HepG2 (cell line): ENCODE data around the gene MILR1. TPM values are rescaled to one million over a fixed set of nuclear protein-coding genes. Genes with fewer than 3 reads are reported as not detected.

Source experiments
- ATAC-seq: fragments of 200-7000 bp; cut with Tn5 transposase; 3 replicates; pipeline ENCODE4 v1.9.1; 2020; ENCODE audit warnings: mild to moderate bottlenecking, moderate library complexity
- BruUV-seq: library from RNA; stranded (reverse); fragments of 400-500 nt; replicated peaks from 2 replicates; lab custom pipeline; 2021; lab: Mats Ljungman, UMichigan
- CTCF ChIA-PET: fragments of 300-600 bp; formaldehyde crosslinking; extraction: SDS; loops from one replicate; lab custom pipeline; 2021; ENCODE audit warnings: low total read pairs, inconsistent platforms, low intra/inter-chr PET ratio; lab: Yijun Ruan, JAX
- POLR2A ChIA-PET: fragments of 350-600 bp; sonication (Branson Sonifier 250); formaldehyde crosslinking; loops from one replicate; lab custom pipeline; 2020; ENCODE audit warnings: antibody characterized with exemption, inconsistent platforms; lab: Yijun Ruan, JAX
- DNase-seq: peaks from one replicate; pipeline ENCODE4 v3.0.0-alpha.2; 2015; ENCODE audit warnings: low spot score
- FAIRE-seq: peaks from 3 replicates; lab custom pipeline; 2011; peaks lifted over from hg19 to GRCh38; lab: Jason Lieb, UNC
- H2AFZ ChIP-seq: one replicate; pipeline ENCODE4 v1.6.1; 2011; ENCODE audit warnings: low read length, inconsistent platforms
- H3K27ac ChIP-seq: fragments of 300-600 bp; 3 replicates; pipeline ENCODE4 v1.8.0; 2011; ENCODE audit warnings: mixed run types, mild to moderate bottlenecking, mixed read lengths, low read length, inconsistent platforms; ENCODE audit not compliant: insufficient read depth; ENCODE audit errors: extremely low read length
- H3K27me3 ChIP-seq, 2 experiments: fragments of 200-600 bp in 1 of 2; 2 replicates in 1 of 2; 3 replicates in 1 of 2; pipeline versions ENCODE4 v1.6.0 to v1.8.0; 2011; ENCODE audit warnings: low read length in 2 of 2, mild to moderate bottlenecking in 2 of 2, moderate library complexity in 2 of 2, inconsistent platforms in 1 of 2; ENCODE audit not compliant: insufficient read depth in 2 of 2, control insufficient read depth in 1 of 2
- H3K36me3 ChIP-seq, 2 experiments: fragments of 200-600 bp in 1 of 2; replicated peaks in 1 of 2; 2 replicates in 1 of 2; 3 replicates in 1 of 2; pipeline versions ENCODE4 v1.5.1 to v1.8.0; 2011; ENCODE audit warnings: low read length in 2 of 2, inconsistent platforms in 1 of 2; ENCODE audit not compliant: insufficient read depth in 2 of 2, control insufficient read depth in 1 of 2
- H3K4me1 ChIP-seq: 2 replicates; pipeline ENCODE4 v1.5.1; 2012; ENCODE audit warnings: low read length, inconsistent platforms; ENCODE audit not compliant: insufficient read depth
- H3K4me2 ChIP-seq: 2 replicates; pipeline ENCODE4 v1.6.0; 2011; ENCODE audit warnings: low read depth, low read length, inconsistent platforms
- H3K4me3 ChIP-seq, 3 experiments: fragments of 200-600 bp in 1 of 3; sonication (generic), shearing (Covaris generic) in 1 of 3; replicated peaks in 1 of 3; 2 replicates each; pipeline ENCODE4 v1.5.1; 2011 to 2016; ENCODE audit warnings: low read length in 3 of 3, inconsistent platforms in 2 of 3, low read depth in 2 of 3, mild to moderate bottlenecking in 2 of 3, control low read depth in 1 of 3, mixed read lengths in 1 of 3; ENCODE audit not compliant: insufficient read depth in 1 of 3
- H3K79me2 ChIP-seq: one replicate; pipeline ENCODE4 v1.6.1; 2011; ENCODE audit warnings: low read length, inconsistent platforms; ENCODE audit not compliant: insufficient read depth
- H3K9ac ChIP-seq: 2 replicates; pipeline ENCODE4 v1.6.0; 2011; ENCODE audit warnings: mild to moderate bottlenecking, low read depth, low read length, inconsistent platforms; ENCODE audit not compliant: insufficient read depth
- H3K9me3 ChIP-seq: 2 replicates; pipeline ENCODE4 v1.5.1; 2012; ENCODE audit warnings: mild to moderate bottlenecking, low read length
- H4K20me1 ChIP-seq: 2 replicates; pipeline ENCODE4 v1.6.0; 2011; ENCODE audit warnings: inconsistent platforms, mild to moderate bottlenecking, low read length, moderate library complexity; ENCODE audit not compliant: insufficient read depth
- ATF7-NPFF ChIP-seq: sonication (generic); formaldehyde crosslinking; IDR thresholded peaks from 2 replicates; pipeline ENCODE4 v1.8.1; 2023; ENCODE audit warnings: mild to moderate bottlenecking, low read depth, missing genetic modification reagents, moderate library complexity
- DR1 ChIP-seq: sonication (generic); formaldehyde crosslinking; IDR thresholded peaks from 2 replicates; pipeline ENCODE4 v1.8.0; 2021; ENCODE audit warnings: mild to moderate bottlenecking, missing genetic modification reagents, inconsistent platforms
- ETV6 ChIP-seq: sonication (generic); formaldehyde crosslinking; conservative IDR thresholded peaks from 2 replicates; pipeline ENCODE4 v1.4.0; 2020; ENCODE audit warnings: missing genetic modification reagents
- HOXA5 ChIP-seq: sonication (generic); formaldehyde crosslinking; IDR thresholded peaks from 2 replicates; pipeline ENCODE4 v1.4.0; 2020; ENCODE audit warnings: missing genetic modification reagents
- KLF11 ChIP-seq: IDR thresholded peaks from 2 replicates; pipeline ENCODE4 v1.6.1; 2016; ENCODE audit warnings: missing compliant biosample characterization
- MTF2 ChIP-seq: sonication (generic); formaldehyde crosslinking; IDR thresholded peaks from 2 replicates; pipeline ENCODE4 v1.5.0; 2020; ENCODE audit warnings: missing genetic modification reagents, borderline replicate concordance
- NCOA5 ChIP-seq: sonication (generic); formaldehyde crosslinking; IDR thresholded peaks from 2 replicates; pipeline ENCODE4 v1.4.0; 2020; ENCODE audit warnings: missing genetic modification reagents
- NFRKB ChIP-seq: fragments of 450-650 bp; IDR thresholded peaks from 2 replicates; pipeline ENCODE4 v1.6.1; 2017
- PHF21A ChIP-seq: sonication (generic); formaldehyde crosslinking; IDR thresholded peaks from 2 replicates; pipeline ENCODE4 v1.5.0; 2020; ENCODE audit warnings: mild to moderate bottlenecking, missing genetic modification reagents
- SP4 ChIP-seq: sonication (generic); formaldehyde crosslinking; IDR thresholded peaks from 2 replicates; pipeline ENCODE4 v1.8.1; 2023; ENCODE audit warnings: mild to moderate bottlenecking, missing genetic modification reagents
- ZFY ChIP-seq: sonication (generic); formaldehyde crosslinking; IDR thresholded peaks from 2 replicates; pipeline ENCODE4 v1.4.0; 2020; ENCODE audit warnings: missing genetic modification reagents
- ZKSCAN8 ChIP-seq: IDR thresholded peaks from 2 replicates; pipeline ENCODE4 v1.6.1; 2016; ENCODE audit warnings: borderline replicate concordance, missing genetic modification reagents, missing compliant biosample characterization
- ZNF446 ChIP-seq: sonication (generic); formaldehyde crosslinking; IDR thresholded peaks from 2 replicates; pipeline ENCODE4 v1.5.0; 2020; ENCODE audit warnings: mild to moderate bottlenecking, missing genetic modification reagents
- ZNF501 ChIP-seq: sonication (generic); formaldehyde crosslinking; IDR thresholded peaks from 2 replicates; pipeline ENCODE4 v1.5.1; 2020; ENCODE audit warnings: mild to moderate bottlenecking, moderate library complexity, missing genetic modification reagents
- WGBS: methylation state at CpG from one replicate; pipeline ENCODE4 v1.1.6; 2017; ENCODE audit warnings: low lambda C conversion rate; 5-methylcytosine and 5-hydroxymethylcytosine counted together
- in situ Hi-C: cut with HindIII; loops from 2 replicates; pipeline ENCODE4 v1.10.0; 2017; ENCODE audit warnings: low pct_unique_long_range_greater_than_20kb; ENCODE audit not compliant: extremely low pct_ligation_motif_present
- intact Hi-C: fragments of 100-400 bp; cut with micrococcal nuclease; formaldehyde crosslinking; loops from one replicate; pipeline ENCODE4 v1.10.0; 2022; ENCODE audit not compliant: unreplicated experiment
- polyA plus RNA-seq, 8 experiments: library from polyadenylated mRNA; depleted of rRNA in 3 of 8; stranded (reverse) in 7 of 8; unstranded in 1 of 8; fragments of >200 nt; fragmentation: Illumina TruSeq in 4 of 8; extraction: Trizol in 4 of 8; gene quantifications; 2 replicates each; pipeline versions ENCODE4 v1.2.1 to v1.2.3, GENCODE V29; 2011 to 2016; ENCODE audit warnings: low read depth in 4 of 8, missing spikeins in 1 of 8, mixed read lengths in 1 of 8; ENCODE audit not compliant: insufficient read depth in 1 of 8
- total RNA-seq, 5 experiments: library from RNA; depleted of rRNA; stranded (reverse); fragments of >200 nt; fragmentation: Illumina TruSeq; extraction: Trizol; gene quantifications; 2 replicates each; pipeline ENCODE4 v1.2.3, GENCODE V29; 2016; ENCODE audit warnings: low read depth in 1 of 5
- TF ChIP-seq, protein P1 (sequence below): sonication (generic); formaldehyde crosslinking; IDR thresholded peaks from 2 replicates; pipeline ENCODE4 v1.5.0; 2020; ENCODE audit warnings: missing genetic modification reagents, mild to moderate bottlenecking, borderline replicate concordance
- TF ChIP-seq, protein P2 (sequence below): conservative IDR thresholded peaks from 2 replicates; pipeline ENCODE4 v1.6.1; 2018; ENCODE audit warnings: missing genetic modification reagents
- TF ChIP-seq, protein P3 (sequence below): sonication (generic); formaldehyde crosslinking; IDR thresholded peaks from 2 replicates; pipeline ENCODE4 v1.8.0; 2022; ENCODE audit warnings: missing genetic modification reagents, low read depth, mild to moderate bottlenecking, borderline replicate concordance
- TF ChIP-seq, protein P4 (sequence below): sonication (generic); formaldehyde crosslinking; conservative IDR thresholded peaks from 2 replicates; pipeline ENCODE4 v1.8.0; 2022; ENCODE audit warnings: low read depth, missing genetic modification reagents

MILR1 gene
- total and polyA plus RNA-seq, 2 of the 13 experiments (the other 11 are each of a cell fraction or from before 2014, with no cell fraction given), result 0.27 to 1.7 TPM

DNA sequence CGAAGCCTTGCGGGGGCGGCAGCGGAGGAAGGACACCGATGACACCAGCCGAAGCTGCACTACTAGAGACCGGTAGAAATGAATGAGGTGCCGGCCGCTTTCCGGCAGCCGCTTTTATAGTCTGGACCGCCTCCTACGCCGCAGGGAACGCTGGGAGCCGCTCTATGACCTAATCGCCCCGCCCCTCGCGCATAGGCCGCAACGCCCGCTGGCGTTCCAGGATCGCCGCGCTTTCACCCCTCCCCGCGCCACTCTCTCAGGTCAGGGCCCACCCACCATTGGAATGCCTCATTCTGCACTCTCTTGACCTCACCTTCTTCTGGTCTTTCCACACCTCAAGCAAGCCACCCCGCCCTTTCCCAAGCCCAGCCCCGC lies 57.3 kb downstream of the MILR1 start, which contains the start of gene DDX5:
Gene DDX5 (minus strand): TSS at position 89 of the 375 bp plus-strand sequence. CDS start 170 bp downstream, outside the sequence.
- in situ Hi-C loops, result loop anchor here (10.0 kb wide), 1 partner anchor 661 kb away; the partner anchor contains the start of gene SMARCD2
- H4K20me1 ChIP-seq, result peaks cover 55% of the 10 kb centered on the region
- H3K4me3 ChIP-seq, result peak within 1 kb of the TSS; percentile 94 to 100 (median 99)
- ChIA-PET POLR2A (interaction anchor here (0.7 to 4.1 kb wide), 38 partner anchors 10 to 732 kb away, joined by 3 to 202 read pairs (median 4); partner anchors contain the start of genes CCDC47, DDX42, GNA13 and LRRC37A3), CTCF (no interaction called here)
- peaks cover 49% of the 10 kb centered on the region for H3K4me1 ChIP-seq
- H3K36me3 ChIP-seq, result peaks cover 20 to 56% of the 10 kb centered on the region in 2 experiments
- H3K9ac ChIP-seq, result peak within 1 kb of the TSS; percentile 100
- H3K27ac ChIP-seq, result peak within 1 kb of the TSS; percentile 99
- H3K27me3 ChIP-seq, result peaks cover 0 to 3% of the 10 kb centered on the region in 2 experiments; a peak in 1 of 5 replicates
- H2AFZ ChIP-seq, result no peak within 1 kb of the TSS
- H3K4me2 ChIP-seq, result peak within 1 kb of the TSS; percentile 81
- peaks cover 66% of the 10 kb centered on the region for H3K79me2 ChIP-seq
- DNase-seq (peak; percentile 97), FAIRE-seq (peak; percentile 44), ATAC-seq (peak; percentile 74)
- no peaks in the 10 kb centered on the region for H3K9me3 ChIP-seq
- intact Hi-C loops, result loop anchor here (5.0 kb wide), 1 partner anchor 156 kb away; the partner anchor contains the start of gene SMURF2
- 1% methylated on average over 30 of the region's 31 CpGs for WGBS
- BruUV-seq, result no TSS peak
- TF ChIP-seq, protein P1, sequence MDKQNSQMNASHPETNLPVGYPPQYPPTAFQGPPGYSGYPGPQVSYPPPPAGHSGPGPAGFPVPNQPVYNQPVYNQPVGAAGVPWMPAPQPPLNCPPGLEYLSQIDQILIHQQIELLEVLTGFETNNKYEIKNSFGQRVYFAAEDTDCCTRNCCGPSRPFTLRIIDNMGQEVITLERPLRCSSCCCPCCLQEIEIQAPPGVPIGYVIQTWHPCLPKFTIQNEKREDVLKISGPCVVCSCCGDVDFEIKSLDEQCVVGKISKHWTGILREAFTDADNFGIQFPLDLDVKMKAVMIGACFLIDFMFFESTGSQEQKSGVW, result peak; percentile 8; the same call in 1 of the 2 replicates
- TF ChIP-seq, protein P2, sequence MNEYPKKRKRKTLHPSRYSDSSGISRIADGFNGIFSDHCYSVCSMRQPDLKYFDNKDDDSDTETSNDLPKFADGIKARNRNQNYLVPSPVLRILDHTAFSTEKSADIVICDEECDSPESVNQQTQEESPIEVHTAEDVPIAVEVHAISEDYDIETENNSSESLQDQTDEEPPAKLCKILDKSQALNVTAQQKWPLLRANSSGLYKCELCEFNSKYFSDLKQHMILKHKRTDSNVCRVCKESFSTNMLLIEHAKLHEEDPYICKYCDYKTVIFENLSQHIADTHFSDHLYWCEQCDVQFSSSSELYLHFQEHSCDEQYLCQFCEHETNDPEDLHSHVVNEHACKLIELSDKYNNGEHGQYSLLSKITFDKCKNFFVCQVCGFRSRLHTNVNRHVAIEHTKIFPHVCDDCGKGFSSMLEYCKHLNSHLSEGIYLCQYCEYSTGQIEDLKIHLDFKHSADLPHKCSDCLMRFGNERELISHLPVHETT (CRISPR knock-in tag), result no peak
- TF ChIP-seq SP4 (CRISPR knock-in tag), result peak; percentile 88
- TF ChIP-seq, protein P3, sequence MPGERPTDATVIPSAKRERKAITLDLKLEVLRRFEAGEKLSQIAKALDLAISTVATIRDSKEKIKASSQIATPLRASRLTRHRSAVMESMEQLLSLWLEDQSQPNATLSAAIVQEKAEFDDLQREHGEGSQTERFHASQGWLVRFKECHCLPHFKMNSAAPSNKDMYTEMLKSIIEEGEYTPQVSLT, result peak; percentile 44; the same call in 1 of the 2 replicates
- peak; percentile 26 for TF ChIP-seq ATF7-NPFF (CRISPR knock-in tag)
- no peak for TF ChIP-seq ZNF501
- TF ChIP-seq HOXA5 (CRISPR knock-in tag), result peak; percentile 15; the same call in 1 of the 2 replicates
- TF ChIP-seq PHF21A, result no peak
- TF ChIP-seq NCOA5 (CRISPR knock-in tag), result no peak
- TF ChIP-seq NFRKB, result no peak
- TF ChIP-seq KLF11, result no peak
- peak; percentile 97 for TF ChIP-seq DR1 (CRISPR knock-in tag)
- TF ChIP-seq, protein P4, sequence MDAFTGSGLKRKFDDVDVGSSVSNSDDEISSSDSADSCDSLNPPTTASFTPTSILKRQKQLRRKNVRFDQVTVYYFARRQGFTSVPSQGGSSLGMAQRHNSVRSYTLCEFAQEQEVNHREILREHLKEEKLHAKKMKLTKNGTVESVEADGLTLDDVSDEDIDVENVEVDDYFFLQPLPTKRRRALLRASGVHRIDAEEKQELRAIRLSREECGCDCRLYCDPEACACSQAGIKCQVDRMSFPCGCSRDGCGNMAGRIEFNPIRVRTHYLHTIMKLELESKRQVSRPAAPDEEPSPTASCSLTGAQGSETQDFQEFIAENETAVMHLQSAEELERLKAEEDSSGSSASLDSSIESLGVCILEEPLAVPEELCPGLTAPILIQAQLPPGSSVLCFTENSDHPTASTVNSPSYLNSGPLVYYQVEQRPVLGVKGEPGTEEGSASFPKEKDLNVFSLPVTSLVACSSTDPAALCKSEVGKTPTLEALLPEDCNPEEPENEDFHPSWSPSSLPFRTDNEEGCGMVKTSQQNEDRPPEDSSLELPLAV (CRISPR knock-in tag), result no peak
- peak; percentile 36; the same call in 1 of the 2 replicates for TF ChIP-seq ZNF446 (CRISPR knock-in tag)
- no peak; the same call in 1 of the 2 replicates for TF ChIP-seq MTF2 (CRISPR knock-in tag)
- TF ChIP-seq ETV6, result no peak; the same call in 1 of the 2 replicates
- peak; percentile 93 for TF ChIP-seq ZFY (CRISPR knock-in tag)
- no peak; the same call in 1 of the 2 replicates for TF ChIP-seq ZKSCAN8 (CRISPR knock-in tag)
